Loucy (cell line): ENCODE results near the gene RCE1.

Experiments
- EZH2phosphoT487 ChIP-seq: fragments of 200-600 bp; IDR thresholded peaks from 2 replicates; pipeline ENCODE4 v1.6.1; 2018; ENCODE audit warnings: antibody characterized with exemption, mild to moderate bottlenecking, moderate library complexity, borderline replicate concordance
- TF ChIP-seq, protein P1 (sequence below): fragments of 200-600 bp; sonication (generic); conservative IDR thresholded peaks from 2 replicates; pipeline ENCODE4 v1.5.1; 2014; ENCODE audit warnings: mild to moderate bottlenecking, antibody characterized with exemption, low read length

DNA sequence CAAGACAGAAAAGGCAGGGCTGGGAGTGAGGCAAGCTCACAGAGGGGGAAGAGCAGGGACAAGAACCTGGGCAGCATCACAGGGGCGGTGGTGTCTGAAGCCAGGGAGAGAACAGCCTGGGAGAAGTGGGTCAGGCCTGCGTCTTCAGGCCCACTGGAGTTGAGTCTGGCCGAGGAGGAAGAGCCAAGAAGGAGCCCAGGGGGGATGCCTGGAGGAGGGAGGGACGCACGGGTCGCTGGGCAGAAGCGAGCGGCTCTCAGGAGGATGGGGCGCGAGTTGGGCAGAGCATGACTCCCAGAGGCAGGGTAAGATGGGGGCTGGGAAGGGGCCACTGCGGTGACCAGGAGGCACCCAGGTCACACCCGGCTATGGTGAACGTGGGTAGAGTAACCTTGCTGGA is 32.1 kb downstream of the RCE1 start:
- TF ChIP-seq, protein P1, sequence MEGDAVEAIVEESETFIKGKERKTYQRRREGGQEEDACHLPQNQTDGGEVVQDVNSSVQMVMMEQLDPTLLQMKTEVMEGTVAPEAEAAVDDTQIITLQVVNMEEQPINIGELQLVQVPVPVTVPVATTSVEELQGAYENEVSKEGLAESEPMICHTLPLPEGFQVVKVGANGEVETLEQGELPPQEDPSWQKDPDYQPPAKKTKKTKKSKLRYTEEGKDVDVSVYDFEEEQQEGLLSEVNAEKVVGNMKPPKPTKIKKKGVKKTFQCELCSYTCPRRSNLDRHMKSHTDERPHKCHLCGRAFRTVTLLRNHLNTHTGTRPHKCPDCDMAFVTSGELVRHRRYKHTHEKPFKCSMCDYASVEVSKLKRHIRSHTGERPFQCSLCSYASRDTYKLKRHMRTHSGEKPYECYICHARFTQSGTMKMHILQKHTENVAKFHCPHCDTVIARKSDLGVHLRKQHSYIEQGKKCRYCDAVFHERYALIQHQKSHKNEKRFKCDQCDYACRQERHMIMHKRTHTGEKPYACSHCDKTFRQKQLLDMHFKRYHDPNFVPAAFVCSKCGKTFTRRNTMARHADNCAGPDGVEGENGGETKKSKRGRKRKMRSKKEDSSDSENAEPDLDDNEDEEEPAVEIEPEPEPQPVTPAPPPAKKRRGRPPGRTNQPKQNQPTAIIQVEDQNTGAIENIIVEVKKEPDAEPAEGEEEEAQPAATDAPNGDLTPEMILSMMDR: no peak
- TF ChIP-seq EZH2phosphoT487: no peak
